ENCODE measurements around the gene RBPMS2. TPM values are rescaled to one million over a fixed set of nuclear protein-coding genes. Genes with fewer than 3 reads are reported as not detected.

Gene RBPMS2
- total and polyA plus RNA-seq, 4 donors = 0.42 to 7.9 (median 2.4) TPM

DNA sequence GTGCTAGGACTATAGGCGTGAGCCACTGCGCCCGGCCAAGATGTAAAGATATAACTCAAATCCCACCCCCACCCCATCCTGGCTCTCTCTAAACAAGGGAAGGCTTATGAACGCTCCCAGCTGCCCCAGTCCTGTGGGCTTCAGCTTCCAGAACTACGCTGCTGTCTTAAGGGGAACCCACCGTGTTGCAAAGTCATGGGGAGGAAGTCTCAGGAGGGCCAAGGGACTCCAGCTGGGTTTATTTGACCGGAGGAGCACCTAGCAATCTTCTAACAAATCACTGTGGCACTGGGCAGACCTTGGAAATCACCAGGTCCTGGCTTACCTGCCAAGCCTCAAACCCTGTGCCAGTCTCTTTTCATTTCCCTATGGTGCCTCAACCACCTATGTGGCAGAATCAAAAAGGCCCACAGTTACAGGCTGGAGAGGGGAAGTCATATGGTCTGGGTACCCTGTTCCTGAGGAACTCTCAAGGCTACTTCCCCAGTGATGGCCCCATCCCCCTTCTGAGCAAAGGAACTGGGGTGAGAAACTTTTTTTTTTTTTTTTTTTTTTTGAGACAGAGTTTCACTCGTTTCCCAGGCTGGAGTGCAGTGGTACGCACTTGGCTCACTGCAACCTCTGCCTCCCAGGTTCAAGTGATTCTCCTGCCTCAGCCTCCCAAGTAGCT, 83.4 kb downstream of the RBPMS2 start:
- peak overlapping the region; percentile 39 to 65 for H3K27ac ChIP-seq (ENCODE audit: low read depth in 1 of 2, low read length in 2 of 2)
- H3K36me3 ChIP-seq (ENCODE audit: control insufficient read depth in 4 of 4, insufficient read depth in 3 of 4, low read depth in 1 of 4, low read length in 3 of 4) = peaks cover 3 to 29% (median 21%) of the 10 kb centered on the region in 4 donors
- DNase-seq (ENCODE audit: low spot score) = no peak
- no peaks in the 10 kb centered on the region for H3K27me3 ChIP-seq (ENCODE audit: control insufficient read depth in 4 of 4, insufficient read depth in 4 of 4, low read length in 3 of 4)
- H3K4me3 ChIP-seq (ENCODE audit: low read depth in 1 of 3, low read length in 3 of 3) = no peak overlapping the region
- peaks cover 5 to 36% (median 28%) of the 10 kb centered on the region in 4 donors for H3K4me1 ChIP-seq (ENCODE audit: control insufficient read depth in 4 of 4, insufficient read depth in 4 of 4, low read length in 3 of 4)
- 80% methylated on average over 9 of the region's 9 CpGs for WGBS
- H3K9me3 ChIP-seq (ENCODE audit: control insufficient read depth in 4 of 4, low read length in 3 of 4) = no peaks in the 10 kb centered on the region
- TF ChIP-seq RXRA (IDR thresholded peaks at IDR 0.05) = no peak
- no peak for TF ChIP-seq GABPA (IDR thresholded peaks at IDR 0.05 in 1 of 2, conservative IDR thresholded peaks at IDR 0.05 in 1 of 2)
- no peak for TF ChIP-seq MAX (IDR thresholded peaks at IDR 0.05)
- TF ChIP-seq REST (IDR thresholded peaks at IDR 0.05) = no peak
- TF ChIP-seq FOXA2 (IDR thresholded peaks at IDR 0.05) = no peak
- no peak for TF ChIP-seq HNF4G (IDR thresholded peaks at IDR 0.05)
- no peak overlapping the region for H3K9ac ChIP-seq (ENCODE audit: low read depth in 1 of 2, low read length in 2 of 2)

GRCh38 chr15:64690578-64691296, 84.7 kb downstream of the RBPMS2 start:
- peaks cover 5 to 36% (median 28%) of the 10 kb centered on the region in 4 donors for H3K4me1 ChIP-seq (ENCODE audit: control insufficient read depth in 4 of 4, insufficient read depth in 4 of 4, low read length in 3 of 4)
- no peak overlapping the region for H3K4me3 ChIP-seq (ENCODE audit: low read depth in 1 of 3, low read length in 3 of 3)
- no peak for DNase-seq (ENCODE audit: low spot score)
- no peaks in the 10 kb centered on the region for H3K27me3 ChIP-seq (ENCODE audit: control insufficient read depth in 4 of 4, insufficient read depth in 4 of 4, low read length in 3 of 4)
- WGBS = 71% methylated on average over 6 of the region's 6 CpGs
- TF ChIP-seq, protein P1, sequence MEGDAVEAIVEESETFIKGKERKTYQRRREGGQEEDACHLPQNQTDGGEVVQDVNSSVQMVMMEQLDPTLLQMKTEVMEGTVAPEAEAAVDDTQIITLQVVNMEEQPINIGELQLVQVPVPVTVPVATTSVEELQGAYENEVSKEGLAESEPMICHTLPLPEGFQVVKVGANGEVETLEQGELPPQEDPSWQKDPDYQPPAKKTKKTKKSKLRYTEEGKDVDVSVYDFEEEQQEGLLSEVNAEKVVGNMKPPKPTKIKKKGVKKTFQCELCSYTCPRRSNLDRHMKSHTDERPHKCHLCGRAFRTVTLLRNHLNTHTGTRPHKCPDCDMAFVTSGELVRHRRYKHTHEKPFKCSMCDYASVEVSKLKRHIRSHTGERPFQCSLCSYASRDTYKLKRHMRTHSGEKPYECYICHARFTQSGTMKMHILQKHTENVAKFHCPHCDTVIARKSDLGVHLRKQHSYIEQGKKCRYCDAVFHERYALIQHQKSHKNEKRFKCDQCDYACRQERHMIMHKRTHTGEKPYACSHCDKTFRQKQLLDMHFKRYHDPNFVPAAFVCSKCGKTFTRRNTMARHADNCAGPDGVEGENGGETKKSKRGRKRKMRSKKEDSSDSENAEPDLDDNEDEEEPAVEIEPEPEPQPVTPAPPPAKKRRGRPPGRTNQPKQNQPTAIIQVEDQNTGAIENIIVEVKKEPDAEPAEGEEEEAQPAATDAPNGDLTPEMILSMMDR (IDR thresholded peaks at IDR 0.05; ENCODE audit: low read depth, low read length, missing input control) = peak; percentile 20
- TF ChIP-seq HNF4A (conservative IDR thresholded peaks at IDR 0.05) (no peak), RXRA (IDR thresholded peaks at IDR 0.05) (no peak), RAD21 (IDR thresholded peaks at IDR 0.05) (peak; percentile 42)
- H3K27ac ChIP-seq (ENCODE audit: low read depth in 1 of 2, low read length in 2 of 2) = peak overlapping the region; percentile 36 to 39
- no peaks in the 10 kb centered on the region for H3K9me3 ChIP-seq (ENCODE audit: control insufficient read depth in 4 of 4, low read length in 3 of 4)
- H3K36me3 ChIP-seq (ENCODE audit: control insufficient read depth in 4 of 4, insufficient read depth in 3 of 4, low read depth in 1 of 4, low read length in 3 of 4) = peaks cover 3 to 32% (median 21%) of the 10 kb centered on the region in 4 donors
- H3K9ac ChIP-seq (ENCODE audit: low read depth in 1 of 2, low read length in 2 of 2) = no peak overlapping the region

DNA sequence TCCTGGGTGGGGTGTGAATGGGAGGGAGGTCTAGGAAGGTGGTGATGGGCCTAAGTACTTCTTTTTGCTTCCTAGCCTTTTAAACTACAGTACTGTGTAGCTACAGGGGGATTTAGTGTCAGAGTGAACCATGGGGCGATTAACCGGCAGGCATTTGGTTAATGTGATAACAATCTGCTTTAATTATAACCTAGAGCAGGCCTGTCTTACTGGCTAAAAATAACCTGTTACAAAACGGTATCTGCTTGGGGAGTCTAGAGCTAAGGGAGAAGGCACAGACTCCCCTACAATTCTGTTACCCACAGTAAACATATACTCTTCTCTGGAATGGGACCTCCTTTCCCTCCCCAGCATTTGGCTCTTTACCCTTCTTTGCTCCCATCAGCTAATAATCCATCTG, 85.4 kb downstream of the RBPMS2 start:
- Histone ChIP-seq H3K36me3 (ENCODE audit: control insufficient read depth in 4 of 4, insufficient read depth in 3 of 4, low read depth in 1 of 4, low read length in 3 of 4) (peaks cover 3 to 38% (median 26%) of the 10 kb centered on the region in 4 donors), H3K4me1 (ENCODE audit: control insufficient read depth in 4 of 4, insufficient read depth in 4 of 4, low read length in 3 of 4) (peaks cover 5 to 36% (median 28%) of the 10 kb centered on the region in 4 donors), H3K4me3 (ENCODE audit: low read depth in 1 of 3, low read length in 3 of 3) (no peak overlapping the region), H3K9me3 (ENCODE audit: control insufficient read depth in 4 of 4, low read length in 3 of 4) (no peaks in the 10 kb centered on the region), H3K9ac (ENCODE audit: low read depth in 1 of 2, low read length in 2 of 2) (no peak overlapping the region), H3K27ac (ENCODE audit: low read depth in 1 of 2, low read length in 2 of 2) (peak overlapping the region; percentile 4 to 39), H3K27me3 (ENCODE audit: control insufficient read depth in 4 of 4, insufficient read depth in 4 of 4, low read length in 3 of 4) (no peaks in the 10 kb centered on the region)
- TF ChIP-seq HNF4A (conservative IDR thresholded peaks at IDR 0.05) = no peak
- no peak for TF ChIP-seq MAX (IDR thresholded peaks at IDR 0.05)
- no peak for DNase-seq (ENCODE audit: low spot score)
- 75% methylated on average over 3 of the region's 3 CpGs for WGBS

Small RNA genes lying within 50 kb of the gene (small RNA-seq; reads per million reads assigned to genes)
- gene AC100830.2 (not detected), gene MIR1272 (not detected)

Other genes with a start within 250 kb of the RBPMS2 start
- 1 to 10 TPM in 1 of 2 donors, under 1 TPM in 1; 0.42 to 7.3 TPM for gene PIF1, start 50.1 kb upstream of the RBPMS2 start, total RNA-seq
- under 1 TPM; 0.61 to 0.67 TPM for gene PIF1, start 50.1 kb upstream of the RBPMS2 start, polyA plus RNA-seq
- gene PLEKHO2, start 66.3 kb upstream of the RBPMS2 start, total RNA-seq = 10 to 100 TPM; 10.2 to 11.3 TPM
- 1 to 10 TPM; 2.0 to 6.9 TPM for gene PLEKHO2, start 66.3 kb upstream of the RBPMS2 start, polyA plus RNA-seq
- 1 to 10 TPM in 1 of 2 donors, under 1 TPM in 1; 0.65 to 1.0 TPM for gene ANKDD1A, start 136.3 kb upstream of the RBPMS2 start, total RNA-seq
- under 1 TPM; 0.32 to 0.53 TPM for gene ANKDD1A, start 136.3 kb upstream of the RBPMS2 start, polyA plus RNA-seq
- gene SPG21, start 214.3 kb upstream of the RBPMS2 start, total RNA-seq = 10 to 100 TPM; 27.4 to 43.2 TPM
- 10 to 100 TPM; 39.2 to 50.7 TPM for gene SPG21, start 214.3 kb upstream of the RBPMS2 start, polyA plus RNA-seq

Data from liver (tissue), 10 donors.